Measurements from ENCODE around the gene PLXNB2.

DNA sequence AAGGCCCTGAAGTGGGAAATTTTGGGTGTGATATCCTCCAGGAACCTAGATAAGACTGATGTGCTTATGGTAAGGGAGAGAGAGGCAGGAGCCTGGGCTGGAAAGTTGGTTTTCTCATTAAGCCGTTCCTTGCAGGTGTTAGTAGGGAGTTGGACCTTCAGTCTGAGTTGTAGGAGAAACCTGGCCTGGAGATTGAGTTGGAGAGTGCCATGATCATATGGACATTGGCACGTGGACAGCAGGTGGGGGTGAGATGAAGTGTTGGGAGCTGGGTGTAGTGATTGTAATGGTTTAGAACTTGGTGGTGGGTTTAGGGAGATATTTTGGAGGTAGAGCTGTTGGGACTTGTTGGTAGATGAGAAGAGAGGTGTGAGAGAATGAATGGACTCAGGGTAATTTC is 40.6 kb upstream of the PLXNB2 start:
- TF ChIP-seq, protein P1, sequence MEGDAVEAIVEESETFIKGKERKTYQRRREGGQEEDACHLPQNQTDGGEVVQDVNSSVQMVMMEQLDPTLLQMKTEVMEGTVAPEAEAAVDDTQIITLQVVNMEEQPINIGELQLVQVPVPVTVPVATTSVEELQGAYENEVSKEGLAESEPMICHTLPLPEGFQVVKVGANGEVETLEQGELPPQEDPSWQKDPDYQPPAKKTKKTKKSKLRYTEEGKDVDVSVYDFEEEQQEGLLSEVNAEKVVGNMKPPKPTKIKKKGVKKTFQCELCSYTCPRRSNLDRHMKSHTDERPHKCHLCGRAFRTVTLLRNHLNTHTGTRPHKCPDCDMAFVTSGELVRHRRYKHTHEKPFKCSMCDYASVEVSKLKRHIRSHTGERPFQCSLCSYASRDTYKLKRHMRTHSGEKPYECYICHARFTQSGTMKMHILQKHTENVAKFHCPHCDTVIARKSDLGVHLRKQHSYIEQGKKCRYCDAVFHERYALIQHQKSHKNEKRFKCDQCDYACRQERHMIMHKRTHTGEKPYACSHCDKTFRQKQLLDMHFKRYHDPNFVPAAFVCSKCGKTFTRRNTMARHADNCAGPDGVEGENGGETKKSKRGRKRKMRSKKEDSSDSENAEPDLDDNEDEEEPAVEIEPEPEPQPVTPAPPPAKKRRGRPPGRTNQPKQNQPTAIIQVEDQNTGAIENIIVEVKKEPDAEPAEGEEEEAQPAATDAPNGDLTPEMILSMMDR (IDR thresholded peaks at IDR 0.05), result no peak
- no peak for TF ChIP-seq POLR2A (IDR thresholded peaks at IDR 0.05)
